HCT116 (cell line): ENCODE data around the gene SLC12A5. TPM values are rescaled to one million over a fixed set of nuclear protein-coding genes. Genes with fewer than 3 reads are reported as not detected.

ENCODE experiments used
- ATAC-seq: fragments of 200-7000 bp; cut with Tn5 transposase; 2 replicates; pipeline ENCODE4 v1.9.1; 2020; ENCODE audit warnings: mild to moderate bottlenecking, moderate library complexity
- BruUV-seq: library from RNA; stranded (reverse); fragments of 400-500 nt; replicated peaks from 2 replicates; lab custom pipeline; 2021; lab: Mats Ljungman, UMichigan
- CTCF ChIA-PET: fragments of 300-600 bp; sonication (Branson Sonifier 250); formaldehyde crosslinking; loops from one replicate; lab custom pipeline; 2021; ENCODE audit warnings: antibody characterized with exemption; lab: Charles Lee
- POLR2A ChIA-PET: fragments of 300-600, 350-600 bp; sonication (Branson Sonifier 250); formaldehyde crosslinking; loops from one replicate; lab custom pipeline; 2021; ENCODE audit warnings: antibody characterized with exemption; lab: Charles Lee
- RAD21 ChIA-PET, 2 experiments: fragments of 300-600 bp; sonication (Branson Sonifier 250); formaldehyde crosslinking; loops; one replicate each; lab custom pipeline; 2023; ENCODE audit warnings: low total read pairs in 2 of 2; ENCODE audit not compliant: uncharacterized antibody in 2 of 2, unreplicated experiment in 2 of 2, low non-redundant PET in 1 of 2; lab: Charles Lee
- DNase-seq: peaks from one replicate; pipeline ENCODE4 v3.0.0-alpha.2; 2010; ENCODE audit warnings: low read depth, low spot score
- H2AFZ ChIP-seq: fragments of 200-600 bp; shearing (Covaris generic), sonication (generic); 2 replicates; pipeline ENCODE4 v1.6.1; 2017; ENCODE audit warnings: low read depth, mixed run types, mixed read lengths, antibody characterized with exemption, low read length; ENCODE audit not compliant: poor library complexity, severe bottlenecking
- H3K27ac ChIP-seq: 2 replicates; pipeline ENCODE4 v1.5.1; 2012; ENCODE audit warnings: low read depth, low read length
- H3K27me3 ChIP-seq: fragments of 200-600 bp; sonication (generic); 2 replicates; pipeline ENCODE4 v1.6.1; 2016; ENCODE audit warnings: mixed run types, low read length, mixed read lengths; ENCODE audit not compliant: insufficient read depth
- H3K36me3 ChIP-seq, 2 experiments: fragments of 200-500 bp in 1 of 2; fragments of 200-600 bp in 1 of 2; sonication (Bioruptor generic) in 1 of 2; sonication (generic) in 1 of 2; 2 replicates each; pipeline versions ENCODE4 v1.5.1 to v1.6.1; 2014 to 2016; ENCODE audit warnings: low read length in 2 of 2, inconsistent platforms in 1 of 2, mixed read lengths in 1 of 2, mixed run types in 1 of 2; ENCODE audit not compliant: insufficient read depth in 2 of 2, control insufficient read depth in 1 of 2
- H3K4me1 ChIP-seq, 2 experiments: fragments of 200-600 bp in 1 of 2; sonication (generic) in 1 of 2; 2 replicates each; pipeline versions ENCODE4 v1.5.1 to v1.6.1; 2012 to 2017; ENCODE audit warnings: low read length in 2 of 2, inconsistent platforms in 1 of 2, mild to moderate bottlenecking in 1 of 2, mixed read lengths in 1 of 2, mixed run types in 1 of 2, moderate library complexity in 1 of 2; ENCODE audit not compliant: insufficient read depth in 2 of 2, control insufficient read depth in 1 of 2
- H3K4me2 ChIP-seq: fragments of 200-600 bp; sonication (generic); 2 replicates; pipeline ENCODE4 v1.6.1; 2017; ENCODE audit warnings: mixed run types, low read length, mixed read lengths
- H3K4me3 ChIP-seq, 2 experiments: fragments of 200-600 bp in 1 of 2; sonication (generic) in 1 of 2; replicated peaks in 1 of 2; 2 replicates each; pipeline ENCODE4 v1.5.1; 2011 to 2016; ENCODE audit warnings: low read length in 2 of 2, control low read depth in 1 of 2, low read depth in 1 of 2, mild to moderate bottlenecking in 1 of 2, mixed read lengths in 1 of 2, mixed run types in 1 of 2
- H3K79me2 ChIP-seq: fragments of 200-600 bp; sonication (generic); 2 replicates; pipeline ENCODE4 v1.6.1; 2017; ENCODE audit warnings: mild to moderate bottlenecking, mixed run types, low read length, moderate library complexity, mixed read lengths; ENCODE audit not compliant: insufficient read depth
- H3K9ac ChIP-seq: fragments of 200-600 bp; sonication (generic); 2 replicates; pipeline ENCODE4 v1.6.1; 2016; ENCODE audit warnings: low read length, mixed read lengths
- H3K9me2 ChIP-seq: fragments of 200-600 bp; sonication (generic), shearing (Covaris generic); 2 replicates; pipeline ENCODE4 v1.6.1; 2017; ENCODE audit warnings: mixed run types, mild to moderate bottlenecking, moderate library complexity; ENCODE audit not compliant: insufficient read depth
- H3K9me3 ChIP-seq, 2 experiments: fragments of 200-500 bp in 1 of 2; fragments of 200-600 bp in 1 of 2; sonication (Bioruptor generic) in 1 of 2; sonication (generic) in 1 of 2; 2 replicates each; pipeline ENCODE4 v1.6.1; 2014 to 2017; ENCODE audit warnings: low read length in 2 of 2, mixed read lengths in 2 of 2, inconsistent platforms in 1 of 2, low read depth in 1 of 2, mild to moderate bottlenecking in 1 of 2, mixed run types in 1 of 2, moderate library complexity in 1 of 2; ENCODE audit not compliant: control insufficient read depth in 1 of 2, insufficient read depth in 1 of 2
- H4K20me1 ChIP-seq: fragments of 200-600 bp; sonication (generic), shearing (Covaris generic); 2 replicates; pipeline ENCODE4 v1.6.1; 2017; ENCODE audit warnings: mixed run types, mild to moderate bottlenecking, moderate library complexity; ENCODE audit not compliant: insufficient read depth
- CBX3 ChIP-seq: IDR thresholded peaks from 2 replicates; pipeline ENCODE4 v1.6.1; 2012; ENCODE audit warnings: low read depth
- EGR1 ChIP-seq: IDR thresholded peaks from 2 replicates; pipeline ENCODE4 v1.6.1; 2012; ENCODE audit warnings: low read depth
- FOSL1 ChIP-seq: IDR thresholded peaks from 2 replicates; pipeline ENCODE4 v1.6.1; 2012; ENCODE audit warnings: low read depth
- POLR2AphosphoS5 ChIP-seq: IDR thresholded peaks from 2 replicates; pipeline ENCODE4 v1.6.1; 2011; ENCODE audit warnings: mild to moderate bottlenecking, low read depth, low read length, moderate library complexity
- SIN3A ChIP-seq: IDR thresholded peaks from 2 replicates; pipeline ENCODE4 v1.6.1; 2012; ENCODE audit warnings: low read depth
- TCF7L2 ChIP-seq: IDR thresholded peaks from 2 replicates; pipeline ENCODE4 v1.7.0; 2011; ENCODE audit warnings: borderline replicate concordance, inconsistent platforms; ENCODE audit not compliant: insufficient read depth, insufficient read length; ENCODE audit errors: extremely low read depth
- YY1 ChIP-seq: IDR thresholded peaks from 2 replicates; pipeline ENCODE4 v1.6.1; 2011; ENCODE audit warnings: low read length, low read depth, moderate library complexity, mild to moderate bottlenecking; ENCODE audit not compliant: insufficient replicate concordance; ENCODE audit errors: extremely low read depth
- ZFX ChIP-seq: fragments of 450-650 bp; IDR thresholded peaks from 2 replicates; pipeline ENCODE4 v1.6.1; 2017
- ZNF274 ChIP-seq: fragments of 200-500 bp; sonication (Bioruptor generic); IDR thresholded peaks from 2 replicates; pipeline ENCODE4 v1.6.1; 2014; ENCODE audit warnings: mild to moderate bottlenecking, low read depth, low read length, inconsistent platforms
- intact Hi-C: fragments of 100-400 bp; cut with micrococcal nuclease; formaldehyde crosslinking; loops from 2 replicates; pipeline ENCODE4 v1.10.0; 2022
- total RNA-seq: library from RNA; stranded (reverse); gene quantifications from one replicate; pipeline ENCODE4 v1.2.1, GENCODE V29; 2021; ENCODE audit not compliant: unreplicated experiment
- TF ChIP-seq, protein P1 (sequence below): IDR thresholded peaks from 2 replicates; pipeline ENCODE4 v1.6.1; 2012; ENCODE audit warnings: low read depth
- TF ChIP-seq, protein P2 (sequence below), 3 experiments: fragments of 200-600 bp in 1 of 3; sonication (generic) in 1 of 3; IDR thresholded peaks in 2 of 3; conservative IDR thresholded peaks in 1 of 3; 2 replicates each; pipeline ENCODE4 v1.5.1; 2012 to 2017; ENCODE audit warnings: low read depth in 2 of 3, low read length in 2 of 3, antibody characterized with exemption in 1 of 3, borderline replicate concordance in 1 of 3, control low read depth in 1 of 3, mild to moderate bottlenecking in 1 of 3, mixed read lengths in 1 of 3, mixed run types in 1 of 3, moderate library complexity in 1 of 3; ENCODE audit not compliant: insufficient read depth in 1 of 3

SLC12A5 gene
- total RNA-seq, 1 experiment from 2014 or later: 1.9 TPM

- no peaks in the 10 kb centered on the region for H3K9me3 ChIP-seq
- H4K20me1 ChIP-seq: no peaks in the 10 kb centered on the region
- no TSS peak for BruUV-seq
- DNase-seq (no peak), ATAC-seq (no peak)
- H3K36me3 ChIP-seq: no peaks in the 10 kb centered on the region
- no peaks in the 10 kb centered on the region for H3K27me3 ChIP-seq
- POLR2A ChIA-PET: no interaction called here
- H3K4me3 ChIP-seq: no peak overlapping the region
- intact Hi-C loops: no loop called here
- no peak overlapping the region for H3K9ac ChIP-seq
- TF ChIP-seq ZFX (no peak), SIN3A (no peak)
- no peak overlapping the region for H3K4me2 ChIP-seq
- CTCF ChIA-PET: no interaction called here
- RAD21 ChIA-PET: no interaction called here
- no peaks in the 10 kb centered on the region for H3K4me1 ChIP-seq
- H3K9me2 ChIP-seq: no peaks in the 10 kb centered on the region
- no peak overlapping the region for H3K27ac ChIP-seq
- H2AFZ ChIP-seq: no peak overlapping the region
- no peaks in the 10 kb centered on the region for H3K79me2 ChIP-seq
Measured at GRCh38 chr20:46100988-46101387, 72.0 kb downstream of the SLC12A5 start.

- H3K27ac ChIP-seq: no peak overlapping the region
- BruUV-seq: no TSS peak
- DNase-seq: no peak
- TF ChIP-seq EGR1: no peak
- TF ChIP-seq YY1: no peak
- TF ChIP-seq ZNF274: no peak
- TF ChIP-seq ZFX: no peak
- TF ChIP-seq CBX3: no peak
- no peak for TF ChIP-seq POLR2AphosphoS5
- TF ChIP-seq FOSL1: no peak
- TF ChIP-seq, protein P1, sequence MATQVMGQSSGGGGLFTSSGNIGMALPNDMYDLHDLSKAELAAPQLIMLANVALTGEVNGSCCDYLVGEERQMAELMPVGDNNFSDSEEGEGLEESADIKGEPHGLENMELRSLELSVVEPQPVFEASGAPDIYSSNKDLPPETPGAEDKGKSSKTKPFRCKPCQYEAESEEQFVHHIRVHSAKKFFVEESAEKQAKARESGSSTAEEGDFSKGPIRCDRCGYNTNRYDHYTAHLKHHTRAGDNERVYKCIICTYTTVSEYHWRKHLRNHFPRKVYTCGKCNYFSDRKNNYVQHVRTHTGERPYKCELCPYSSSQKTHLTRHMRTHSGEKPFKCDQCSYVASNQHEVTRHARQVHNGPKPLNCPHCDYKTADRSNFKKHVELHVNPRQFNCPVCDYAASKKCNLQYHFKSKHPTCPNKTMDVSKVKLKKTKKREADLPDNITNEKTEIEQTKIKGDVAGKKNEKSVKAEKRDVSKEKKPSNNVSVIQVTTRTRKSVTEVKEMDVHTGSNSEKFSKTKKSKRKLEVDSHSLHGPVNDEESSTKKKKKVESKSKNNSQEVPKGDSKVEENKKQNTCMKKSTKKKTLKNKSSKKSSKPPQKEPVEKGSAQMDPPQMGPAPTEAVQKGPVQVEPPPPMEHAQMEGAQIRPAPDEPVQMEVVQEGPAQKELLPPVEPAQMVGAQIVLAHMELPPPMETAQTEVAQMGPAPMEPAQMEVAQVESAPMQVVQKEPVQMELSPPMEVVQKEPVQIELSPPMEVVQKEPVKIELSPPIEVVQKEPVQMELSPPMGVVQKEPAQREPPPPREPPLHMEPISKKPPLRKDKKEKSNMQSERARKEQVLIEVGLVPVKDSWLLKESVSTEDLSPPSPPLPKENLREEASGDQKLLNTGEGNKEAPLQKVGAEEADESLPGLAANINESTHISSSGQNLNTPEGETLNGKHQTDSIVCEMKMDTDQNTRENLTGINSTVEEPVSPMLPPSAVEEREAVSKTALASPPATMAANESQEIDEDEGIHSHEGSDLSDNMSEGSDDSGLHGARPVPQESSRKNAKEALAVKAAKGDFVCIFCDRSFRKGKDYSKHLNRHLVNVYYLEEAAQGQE: no peak
- TF ChIP-seq, protein P2, sequence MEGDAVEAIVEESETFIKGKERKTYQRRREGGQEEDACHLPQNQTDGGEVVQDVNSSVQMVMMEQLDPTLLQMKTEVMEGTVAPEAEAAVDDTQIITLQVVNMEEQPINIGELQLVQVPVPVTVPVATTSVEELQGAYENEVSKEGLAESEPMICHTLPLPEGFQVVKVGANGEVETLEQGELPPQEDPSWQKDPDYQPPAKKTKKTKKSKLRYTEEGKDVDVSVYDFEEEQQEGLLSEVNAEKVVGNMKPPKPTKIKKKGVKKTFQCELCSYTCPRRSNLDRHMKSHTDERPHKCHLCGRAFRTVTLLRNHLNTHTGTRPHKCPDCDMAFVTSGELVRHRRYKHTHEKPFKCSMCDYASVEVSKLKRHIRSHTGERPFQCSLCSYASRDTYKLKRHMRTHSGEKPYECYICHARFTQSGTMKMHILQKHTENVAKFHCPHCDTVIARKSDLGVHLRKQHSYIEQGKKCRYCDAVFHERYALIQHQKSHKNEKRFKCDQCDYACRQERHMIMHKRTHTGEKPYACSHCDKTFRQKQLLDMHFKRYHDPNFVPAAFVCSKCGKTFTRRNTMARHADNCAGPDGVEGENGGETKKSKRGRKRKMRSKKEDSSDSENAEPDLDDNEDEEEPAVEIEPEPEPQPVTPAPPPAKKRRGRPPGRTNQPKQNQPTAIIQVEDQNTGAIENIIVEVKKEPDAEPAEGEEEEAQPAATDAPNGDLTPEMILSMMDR (IDR thresholded peaks at IDR 0.05 in 2 of 3, conservative IDR thresholded peaks at IDR 0.05 in 1 of 3; ENCODE audit: borderline replicate concordance in 1 of 3, insufficient read depth in 1 of 3, low read depth in 2 of 3, low read length in 2 of 3): no peak
- no peak for TF ChIP-seq TCF7L2
- H3K36me3 ChIP-seq: no peaks in the 10 kb centered on the region
- ChIA-PET RAD21 (no interaction called here), POLR2A (no interaction called here), CTCF (no interaction called here)
- H3K79me2 ChIP-seq: no peaks in the 10 kb centered on the region
- no peak overlapping the region for H3K4me3 ChIP-seq
- H4K20me1 ChIP-seq: no peaks in the 10 kb centered on the region
- ATAC-seq: no peak
- intact Hi-C loops: no loop called here
- no peaks in the 10 kb centered on the region for H3K27me3 ChIP-seq
- H3K9me2 ChIP-seq: no peaks in the 10 kb centered on the region
- H3K9ac ChIP-seq: no peak overlapping the region
- H3K4me1 ChIP-seq: no peaks in the 10 kb centered on the region
- H2AFZ ChIP-seq: no peak overlapping the region
- H3K9me3 ChIP-seq: no peaks in the 10 kb centered on the region
- no peak overlapping the region for H3K4me2 ChIP-seq
Measured at GRCh38 chr20:46101957-46102356, 72.9 kb downstream of the SLC12A5 start.
